Liver (tissue), 9 donors: ENCODE results near the gene RNF41. TPM values are rescaled to one million over a fixed set of nuclear protein-coding genes. Genes with fewer than 3 reads are reported as not detected.

Experiments used
- DNase-seq: peaks from one replicate; pipeline ENCODE4 v3.0.0-alpha.2; 2017; ENCODE audit warnings: low spot score
- H3K27ac ChIP-seq, 2 donors: one replicate each; pipeline ENCODE4 v1.7.0; 2013; ENCODE audit warnings: inconsistent platforms in 2 of 2, low read length in 2 of 2, control low read depth in 1 of 2, low read depth in 1 of 2, mild to moderate bottlenecking in 1 of 2
- H3K27me3 ChIP-seq, 4 donors: one replicate each; pipeline versions ENCODE4 v1.6.1 to v1.7.0; 2013; ENCODE audit warnings: low read length in 3 of 4, inconsistent platforms in 1 of 4, mild to moderate bottlenecking in 1 of 4, moderate library complexity in 1 of 4; ENCODE audit not compliant: control insufficient read depth in 4 of 4, insufficient read depth in 4 of 4
- H3K36me3 ChIP-seq, 4 donors: one replicate each; pipeline versions ENCODE4 v1.6.1 to v1.7.0; 2013; ENCODE audit warnings: low read length in 3 of 4, mild to moderate bottlenecking in 3 of 4, low read depth in 1 of 4, moderate library complexity in 1 of 4; ENCODE audit not compliant: control insufficient read depth in 4 of 4, insufficient read depth in 3 of 4
- H3K4me1 ChIP-seq, 4 donors: one replicate each; pipeline versions ENCODE4 v1.6.1 to v1.7.0; 2013; ENCODE audit warnings: low read length in 3 of 4, mild to moderate bottlenecking in 3 of 4, moderate library complexity in 1 of 4; ENCODE audit not compliant: control insufficient read depth in 4 of 4, insufficient read depth in 4 of 4
- H3K4me3 ChIP-seq, 3 donors: one replicate each; pipeline versions ENCODE4 v1.6.1 to v1.7.0; 2013; ENCODE audit warnings: low read length in 3 of 3, control low read depth in 1 of 3, low read depth in 1 of 3, mild to moderate bottlenecking in 1 of 3
- H3K9ac ChIP-seq, 2 donors: one replicate each; pipeline ENCODE4 v1.7.0; 2013; ENCODE audit warnings: low read length in 2 of 2, mild to moderate bottlenecking in 2 of 2, moderate library complexity in 2 of 2, control low read depth in 1 of 2, low read depth in 1 of 2
- H3K9me3 ChIP-seq, 4 donors: one replicate each; pipeline versions ENCODE4 v1.6.1 to v1.7.0; 2013; ENCODE audit warnings: low read length in 3 of 4; ENCODE audit not compliant: control insufficient read depth in 4 of 4
- FOXA1 ChIP-seq: IDR thresholded peaks from 2 replicates; pipeline ENCODE4 v1.6.1; 2016; ENCODE audit warnings: antibody characterized with exemption
- GABPA ChIP-seq, 2 donors: IDR thresholded peaks in 1 of 2; conservative IDR thresholded peaks in 1 of 2; 2 replicates each; pipeline ENCODE4 v1.6.1; 2016; ENCODE audit warnings: antibody characterized with exemption in 2 of 2, mild to moderate bottlenecking in 1 of 2, moderate library complexity in 1 of 2
- HNF4A ChIP-seq, 2 donors: conservative IDR thresholded peaks; 2 replicates each; pipeline ENCODE4 v1.6.1; 2016; ENCODE audit warnings: antibody characterized with exemption in 2 of 2, mild to moderate bottlenecking in 2 of 2
- HNF4G ChIP-seq: IDR thresholded peaks from 2 replicates; pipeline ENCODE4 v1.6.1; 2016; ENCODE audit warnings: antibody characterized with exemption
- RAD21 ChIP-seq, 2 donors: IDR thresholded peaks; 2 replicates each; pipeline ENCODE4 v1.6.1; 2016; ENCODE audit warnings: antibody characterized with exemption in 2 of 2, mild to moderate bottlenecking in 2 of 2
- REST ChIP-seq: IDR thresholded peaks from 2 replicates; pipeline ENCODE4 v1.6.1; 2016; ENCODE audit warnings: antibody characterized with exemption, mild to moderate bottlenecking
- RXRA ChIP-seq, 2 donors: IDR thresholded peaks; 2 replicates each; pipeline ENCODE4 v1.6.1; 2017 to 2018; ENCODE audit warnings: antibody characterized with exemption in 2 of 2, mild to moderate bottlenecking in 1 of 2
- SP1 ChIP-seq: IDR thresholded peaks from 2 replicates; pipeline ENCODE4 v1.6.1; 2018; ENCODE audit warnings: antibody characterized with exemption, mild to moderate bottlenecking
- YY1 ChIP-seq: IDR thresholded peaks from 2 replicates; pipeline ENCODE4 v1.6.1; 2016; ENCODE audit warnings: antibody characterized with exemption, mild to moderate bottlenecking
- ZBTB33 ChIP-seq: IDR thresholded peaks from 2 replicates; pipeline ENCODE4 v1.6.1; 2016; ENCODE audit warnings: antibody characterized with exemption
- whole genome bisulfite sequencing: extraction: QIAGEN DNeasy Blood & Tissue Kit; methylation state at CpG from one replicate; pipeline ENCODE4 v1.1.7; 2013; 5-methylcytosine and 5-hydroxymethylcytosine counted together
- polyA plus RNA-seq, 2 donors: library from polyadenylated mRNA; stranded (reverse) in 1 of 2; unstranded in 1 of 2; fragments of 200-250 nt in 1 of 2; fragments of >200 nt in 1 of 2; fragmentation: Nextera tagmentation in 1 of 2; extraction: Ambion mirVana in 1 of 2; gene quantifications; one replicate each; pipeline versions ENCODE4 v1.2.1 to v1.2.3, GENCODE V29; 2013 to 2015
- total RNA-seq, 2 donors: library from RNA; depleted of rRNA; stranded (reverse); fragments of >200 nt; gene quantifications; one replicate each; pipeline ENCODE4 v1.2.3, GENCODE V29; 2014
- donor health status: healthy.
- donor health status: healthy.
- donor health status: healthy.
- donor health status: healthy.
- donor health status: healthy.

Gene RNF41
- total and polyA plus RNA-seq, 4 donors: 7.6 to 31.8 (median 16.8) TPM

GRCh38 chr12:56219840-56220239 lies 1.9 kb downstream of the RNF41 start:
- peaks cover 4 to 42% (median 29%) of the 10 kb centered on the region in 4 donors for H3K4me1 ChIP-seq
- no peak overlapping the region for H3K27ac ChIP-seq
- H3K27me3 ChIP-seq: no peaks in the 10 kb centered on the region

GRCh38 chr12:56216461-56216860 lies 5.3 kb downstream of the RNF41 start:
- Histone ChIP-seq H3K4me3 (no peak overlapping the region), H3K9ac (no peak overlapping the region), H3K9me3 (no peaks in the 10 kb centered on the region), H3K27ac (no peak overlapping the region), H3K36me3 (peaks cover 7 to 28% (median 24%) of the 10 kb centered on the region in 4 donors), H3K4me1 (peaks cover 2 to 24% (median 15%) of the 10 kb centered on the region in 4 donors), H3K27me3 (no peaks in the 10 kb centered on the region)
- TF ChIP-seq HNF4G (no peak), REST (no peak), RAD21 (IDR thresholded peaks at IDR 0.05) (no peak), GABPA (IDR thresholded peaks at IDR 0.05 in 1 of 2, conservative IDR thresholded peaks at IDR 0.05 in 1 of 2) (no peak), FOXA1 (no peak), RXRA (IDR thresholded peaks at IDR 0.05) (no peak), HNF4A (conservative IDR thresholded peaks at IDR 0.05) (no peak)
- WGBS: 95% methylated on average over 3 of the region's 3 CpGs
- no peak for DNase-seq

More at GRCh38 chr12:56219840-56220239, 1.9 kb downstream of the RNF41 start:
- DNase-seq: no peak
- TF ChIP-seq YY1: no peak
- TF ChIP-seq ZBTB33: no peak
- TF ChIP-seq FOXA1: no peak
- Histone ChIP-seq H3K36me3 (peaks cover 3 to 9% (median 4%) of the 10 kb centered on the region in 4 donors), H3K4me3 (no peak overlapping the region), H3K9ac (no peak overlapping the region), H3K9me3 (no peaks in the 10 kb centered on the region)
- WGBS: 93% methylated on average over 9 of the region's 9 CpGs

GRCh38 chr12:56213878-56214277 lies 7.8 kb downstream of the RNF41 start:
- no peak for DNase-seq

More at GRCh38 chr12:56213878-56214277, 7.8 kb downstream of the RNF41 start:
- Histone ChIP-seq H3K9ac (no peak overlapping the region), H3K9me3 (no peaks in the 10 kb centered on the region), H3K27ac (peak overlapping the region in 1 of 2 donors; percentile 7), H3K4me3 (no peak overlapping the region), H3K36me3 (peaks cover 7 to 38% (median 37%) of the 10 kb centered on the region in 4 donors), H3K27me3 (no peaks in the 10 kb centered on the region), H3K4me1 (peaks cover 0 to 9% (median 4%) of the 10 kb centered on the region in 4 donors)
- TF ChIP-seq SP1: no peak
- TF ChIP-seq HNF4G: no peak
- 93% methylated on average over 5 of the region's 5 CpGs for WGBS
